Omental fat pad (tissue), 4 donors: ENCODE data around the gene NXPE3. TPM values are rescaled to one million over a fixed set of nuclear protein-coding genes. Genes with fewer than 3 reads are reported as not detected.

Experiments used
- ATAC-seq: fragments of 150-250 bp; one replicate; pipeline ENCODE4 v1.9.1; 2016; ENCODE audit warnings: mild to moderate bottlenecking, moderate library complexity; ENCODE audit not compliant: low FRiP score
- DNase-seq: peaks from one replicate; pipeline ENCODE4 v3.0.0-alpha.2; 2019; ENCODE audit warnings: low spot score
- CTCF ChIP-seq, 3 donors: fragments of 450-650 bp; IDR thresholded peaks; one replicate each; pipeline ENCODE4 v1.5.1; 2016 to 2017; ENCODE audit warnings: antibody characterized with exemption in 3 of 3, mild to moderate bottlenecking in 3 of 3, moderate library complexity in 2 of 3
- total RNA-seq, 4 donors: library from RNA; depleted of rRNA; stranded (reverse); fragments of >200 nt; gene quantifications; one replicate each; pipeline ENCODE4 v1.1.0, GENCODE V29; 2016

NXPE3 gene
- total RNA-seq, 4 donors from 2014 or later, result 6.5 to 22.9 (median 10.7) TPM

- no peak for ATAC-seq
- no peak for TF ChIP-seq CTCF (IDR thresholded peaks at IDR 0.05)
- no peak for DNase-seq
Observed at GRCh38 chr3:101823525-101823924, 44.5 kb downstream of the NXPE3 start.

GRCh38 chr3:101824702-101825101 lies 45.7 kb downstream of the NXPE3 start:
- TF ChIP-seq CTCF (IDR thresholded peaks at IDR 0.05), result no peak
- DNase-seq, result no peak
- no peak for ATAC-seq

GRCh38 chr3:101825904-101826445 lies 47.0 kb downstream of the NXPE3 start:
- no peak for TF ChIP-seq CTCF (IDR thresholded peaks at IDR 0.05)
- DNase-seq (no peak), ATAC-seq (no peak)

GRCh38 chr3:101827211-101828174 lies 48.5 kb downstream of the NXPE3 start:
- DNase-seq, result peak; percentile 78
- no peak for TF ChIP-seq CTCF (IDR thresholded peaks at IDR 0.05)
- ATAC-seq, result peak; percentile 90

GRCh38 chr3:101828276-101828675 lies 49.3 kb downstream of the NXPE3 start:
- ATAC-seq (no peak), DNase-seq (no peak)
- TF ChIP-seq CTCF (IDR thresholded peaks at IDR 0.05), result no peak

- DNase-seq (peak; percentile 38), ATAC-seq (peak; percentile 67)
- TF ChIP-seq CTCF (IDR thresholded peaks at IDR 0.05), result no peak
Observed at GRCh38 chr3:101828691-101829436, 49.9 kb downstream of the NXPE3 start.
